Osteoblast (primary cell): ENCODE data around the gene ISY1. TPM values are rescaled to one million over a fixed set of nuclear protein-coding genes. Genes with fewer than 3 reads are reported as not detected.

Source experiments
- DNase-seq: peaks from one replicate; pipeline ENCODE4 v3.0.0; 2011; ENCODE audit warnings: low spot score, mixed read lengths; ENCODE audit not compliant: insufficient read length; ENCODE audit errors: missing footprints
- H2AFZ ChIP-seq: 2 replicates; pipeline ENCODE4 v1.6.0; 2011; ENCODE audit warnings: mild to moderate bottlenecking, low read length
- H3K27ac ChIP-seq: 2 replicates; pipeline ENCODE4 v1.5.1; 2011; ENCODE audit warnings: mild to moderate bottlenecking, low read depth, low read length, moderate library complexity
- H3K27me3 ChIP-seq: 2 replicates; pipeline ENCODE4 v1.6.0; 2012; ENCODE audit warnings: mild to moderate bottlenecking, control low read depth, inconsistent platforms, low read length, moderate library complexity; ENCODE audit not compliant: insufficient read depth
- H3K36me3 ChIP-seq: 2 replicates; pipeline ENCODE4 v1.5.1; 2011; ENCODE audit warnings: mild to moderate bottlenecking, low read length, control low read depth, moderate library complexity; ENCODE audit not compliant: insufficient read depth
- H3K4me1 ChIP-seq: 2 replicates; pipeline ENCODE4 v1.5.1; 2011; ENCODE audit warnings: mild to moderate bottlenecking, low read length, control low read depth, moderate library complexity; ENCODE audit not compliant: insufficient read depth
- H3K4me2 ChIP-seq: 2 replicates; pipeline ENCODE4 v1.6.0; 2011; ENCODE audit warnings: mild to moderate bottlenecking, low read length; ENCODE audit not compliant: insufficient read depth
- H3K4me3 ChIP-seq: fragments of 200-600 bp; sonication (generic); 3 replicates; pipeline ENCODE4 v1.5.1; 2012; ENCODE audit warnings: mild to moderate bottlenecking, low read length, inconsistent platforms; ENCODE audit not compliant: insufficient read depth
- H3K79me2 ChIP-seq: 2 replicates; pipeline ENCODE4 v1.6.0; 2012; ENCODE audit warnings: mild to moderate bottlenecking, low read length, control low read depth, inconsistent platforms; ENCODE audit not compliant: insufficient read depth
- H3K9me3 ChIP-seq: 2 replicates; pipeline ENCODE4 v1.5.1; 2011; ENCODE audit warnings: low read depth, low read length, control low read depth
- H4K20me1 ChIP-seq: 2 replicates; pipeline ENCODE4 v1.6.0; 2012; ENCODE audit warnings: mild to moderate bottlenecking, low read length, control low read depth; ENCODE audit not compliant: insufficient read depth
- total RNA-seq: library from RNA; depleted of rRNA; stranded (reverse); fragments of >200 nt; gene quantifications from 2 replicates; pipeline ENCODE4 v1.2.3, GENCODE V29; 2012
- TF ChIP-seq, protein P1 (sequence below): IDR thresholded peaks from 2 replicates; pipeline ENCODE4 v1.5.1; 2011; ENCODE audit warnings: mild to moderate bottlenecking, low read depth, low read length, moderate library complexity; ENCODE audit errors: extremely low read depth

The ISY1 gene
- total RNA-seq, 1 donor: 29.0 TPM

DNA sequence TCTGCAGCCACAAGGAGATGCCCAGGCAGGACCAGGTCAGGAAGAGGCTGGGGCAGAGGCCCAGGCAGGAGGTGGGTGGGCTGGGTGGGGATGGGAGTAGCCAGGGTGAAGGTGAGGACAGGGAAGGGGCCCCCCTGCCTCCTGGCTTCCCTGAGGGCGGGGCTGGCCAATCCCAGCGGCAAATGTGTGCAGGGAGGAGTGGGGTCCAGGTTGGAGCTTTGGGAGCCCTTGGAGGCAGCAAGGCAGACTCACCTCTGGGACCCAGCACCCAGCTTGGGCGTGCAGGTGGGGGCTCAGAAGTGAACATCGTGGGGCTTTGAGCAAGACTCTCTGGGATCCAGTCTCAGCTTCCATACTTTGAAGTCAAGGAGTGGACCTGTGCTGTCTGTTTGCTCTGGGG is 75.0 kb downstream of the ISY1 start:
- H2AFZ ChIP-seq: no peak overlapping the region
- no peak overlapping the region for H3K27ac ChIP-seq
- no peak overlapping the region for H3K4me3 ChIP-seq
- H3K4me2 ChIP-seq: no peak overlapping the region
- H3K4me1 ChIP-seq: peaks cover 3% of the 10 kb centered on the region
- H3K9me3 ChIP-seq: no peaks in the 10 kb centered on the region
- H3K36me3 ChIP-seq: no peaks in the 10 kb centered on the region
- TF ChIP-seq, protein P1, sequence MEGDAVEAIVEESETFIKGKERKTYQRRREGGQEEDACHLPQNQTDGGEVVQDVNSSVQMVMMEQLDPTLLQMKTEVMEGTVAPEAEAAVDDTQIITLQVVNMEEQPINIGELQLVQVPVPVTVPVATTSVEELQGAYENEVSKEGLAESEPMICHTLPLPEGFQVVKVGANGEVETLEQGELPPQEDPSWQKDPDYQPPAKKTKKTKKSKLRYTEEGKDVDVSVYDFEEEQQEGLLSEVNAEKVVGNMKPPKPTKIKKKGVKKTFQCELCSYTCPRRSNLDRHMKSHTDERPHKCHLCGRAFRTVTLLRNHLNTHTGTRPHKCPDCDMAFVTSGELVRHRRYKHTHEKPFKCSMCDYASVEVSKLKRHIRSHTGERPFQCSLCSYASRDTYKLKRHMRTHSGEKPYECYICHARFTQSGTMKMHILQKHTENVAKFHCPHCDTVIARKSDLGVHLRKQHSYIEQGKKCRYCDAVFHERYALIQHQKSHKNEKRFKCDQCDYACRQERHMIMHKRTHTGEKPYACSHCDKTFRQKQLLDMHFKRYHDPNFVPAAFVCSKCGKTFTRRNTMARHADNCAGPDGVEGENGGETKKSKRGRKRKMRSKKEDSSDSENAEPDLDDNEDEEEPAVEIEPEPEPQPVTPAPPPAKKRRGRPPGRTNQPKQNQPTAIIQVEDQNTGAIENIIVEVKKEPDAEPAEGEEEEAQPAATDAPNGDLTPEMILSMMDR: no peak
- no peaks in the 10 kb centered on the region for H3K79me2 ChIP-seq
- H3K27me3 ChIP-seq: no peaks in the 10 kb centered on the region
- no peak for DNase-seq
- H4K20me1 ChIP-seq: no peaks in the 10 kb centered on the region

DNA sequence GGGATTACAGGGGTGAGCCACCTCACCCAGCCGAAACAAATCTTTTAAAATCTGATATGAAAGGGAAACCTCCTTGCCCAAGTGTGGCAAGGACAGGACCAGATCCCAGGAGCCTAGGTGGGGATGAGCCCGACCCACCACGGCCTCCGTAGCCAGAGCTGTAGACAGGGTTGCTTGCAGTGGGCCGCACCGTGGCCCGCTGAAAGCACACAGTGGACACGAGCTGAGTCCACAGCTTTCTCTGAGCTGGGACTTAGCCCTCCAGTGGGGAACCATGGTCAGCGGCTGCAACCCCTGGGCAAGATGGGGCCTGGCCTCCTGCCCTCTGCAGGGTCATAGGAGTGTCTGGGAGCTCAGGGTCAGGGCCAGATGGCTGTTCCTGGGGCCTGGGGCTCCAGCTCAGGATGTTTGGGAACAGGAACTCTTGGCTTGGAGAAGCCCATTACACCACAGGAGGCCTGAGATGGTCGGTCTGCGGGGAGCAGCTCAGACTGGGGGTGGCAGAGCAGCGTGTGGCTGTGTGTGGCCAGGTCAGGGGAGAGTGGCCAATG is 75.6 kb downstream of the ISY1 start:
- Histone ChIP-seq H3K27me3 (no peaks in the 10 kb centered on the region), H3K9me3 (no peaks in the 10 kb centered on the region), H3K4me3 (no peak overlapping the region), H3K79me2 (no peaks in the 10 kb centered on the region), H3K4me2 (no peak overlapping the region), H3K27ac (no peak overlapping the region), H4K20me1 (no peaks in the 10 kb centered on the region), H2AFZ (no peak overlapping the region), H3K4me1 (peaks cover 3% of the 10 kb centered on the region), H3K36me3 (no peaks in the 10 kb centered on the region)
- DNase-seq: no peak
- TF ChIP-seq, protein P1: no peak

DNA sequence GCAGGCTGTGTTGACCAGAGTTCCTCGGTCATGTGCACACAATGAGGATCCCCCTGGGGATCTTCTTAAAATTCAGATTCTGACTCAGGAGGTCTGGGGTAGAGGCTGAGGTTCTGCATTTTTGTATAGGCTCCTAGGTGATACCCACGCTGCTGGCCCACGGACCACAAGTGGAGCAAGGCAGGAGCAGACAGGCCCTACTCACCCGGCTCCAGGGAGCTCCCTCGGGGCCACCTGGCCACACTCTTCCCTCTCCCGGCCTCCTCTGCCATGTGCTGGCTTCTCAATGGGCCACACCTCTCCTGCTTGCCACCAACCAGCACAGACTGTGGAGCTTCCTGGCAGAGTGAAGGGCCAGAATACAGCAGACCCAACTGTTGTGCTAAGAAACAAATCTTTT is 76.4 kb downstream of the ISY1 start:
- no peaks in the 10 kb centered on the region for H3K79me2 ChIP-seq
- TF ChIP-seq, protein P1: no peak
- DNase-seq: no peak
- H2AFZ ChIP-seq: no peak overlapping the region
- H3K27ac ChIP-seq: no peak overlapping the region
- H3K4me2 ChIP-seq: no peak overlapping the region
- H3K4me3 ChIP-seq: no peak overlapping the region
- peaks cover 3% of the 10 kb centered on the region for H3K4me1 ChIP-seq
- no peaks in the 10 kb centered on the region for H3K27me3 ChIP-seq
- no peaks in the 10 kb centered on the region for H3K9me3 ChIP-seq
- H3K36me3 ChIP-seq: no peaks in the 10 kb centered on the region
- no peaks in the 10 kb centered on the region for H4K20me1 ChIP-seq

DNA sequence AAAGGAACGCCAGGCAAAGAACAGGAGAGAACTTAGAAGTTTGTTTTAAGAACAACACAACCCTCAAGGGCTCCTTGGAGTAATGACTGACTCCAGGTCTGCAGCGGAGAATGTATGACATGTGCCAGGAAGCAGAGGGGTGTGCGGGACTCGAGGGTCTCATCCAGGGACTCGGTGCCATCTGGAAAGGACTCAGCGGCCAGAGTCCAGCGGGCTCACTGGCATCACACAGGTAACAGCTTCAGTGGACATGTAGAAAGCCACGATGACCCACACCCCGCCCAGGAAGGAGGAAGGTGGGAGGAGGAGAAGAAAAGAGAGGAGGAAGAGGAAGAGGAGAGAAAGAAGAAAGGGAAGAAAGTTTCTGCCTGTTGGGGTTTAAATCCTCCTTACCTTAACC is 78.8 kb downstream of the ISY1 start:
- no peaks in the 10 kb centered on the region for H3K36me3 ChIP-seq
- no peak for DNase-seq
- TF ChIP-seq, protein P1: no peak
- peaks cover 6% of the 10 kb centered on the region for H3K4me1 ChIP-seq
- H4K20me1 ChIP-seq: no peaks in the 10 kb centered on the region
- no peaks in the 10 kb centered on the region for H3K27me3 ChIP-seq
- H3K4me2 ChIP-seq: no peak overlapping the region
- H3K4me3 ChIP-seq: no peak overlapping the region
- H3K27ac ChIP-seq: no peak overlapping the region
- no peaks in the 10 kb centered on the region for H3K79me2 ChIP-seq
- no peaks in the 10 kb centered on the region for H3K9me3 ChIP-seq
- H2AFZ ChIP-seq: no peak overlapping the region
